Mesendoderm (in vitro differentiated cells): ENCODE measurements around the gene WNT5A.

Experiments
- DNase-seq: peaks from one replicate; pipeline ENCODE4 v3.0.0; 2013
- H2AK5ac ChIP-seq: 2 replicates; pipeline ENCODE4 v1.6.1; 2013; ENCODE audit warnings: low read length, inconsistent platforms
- H2BK120ac ChIP-seq: 2 replicates; pipeline ENCODE4 v1.6.1; 2013; ENCODE audit warnings: low read depth, mild to moderate bottlenecking, low read length, moderate library complexity, mixed read lengths
- H2BK15ac ChIP-seq: replicated peaks from 2 replicates; pipeline ENCODE4 v1.6.1; 2013; ENCODE audit warnings: low read depth, mild to moderate bottlenecking, moderate library complexity
- H2BK5ac ChIP-seq: 2 replicates; pipeline ENCODE4 v1.6.1; 2013; ENCODE audit warnings: low read length, inconsistent platforms
- H3K18ac ChIP-seq: 2 replicates; pipeline ENCODE4 v1.6.1; 2013; ENCODE audit warnings: mild to moderate bottlenecking, low read length, mixed read lengths
- H3K23ac ChIP-seq: one replicate; pipeline ENCODE4 v1.6.1; 2013; ENCODE audit warnings: low read length
- H3K27ac ChIP-seq: 2 replicates; pipeline ENCODE4 v1.5.1; 2013; ENCODE audit warnings: low read depth, mild to moderate bottlenecking, inconsistent platforms, low read length, moderate library complexity
- H3K27me3 ChIP-seq: 2 replicates; pipeline ENCODE4 v1.6.1; 2013; ENCODE audit warnings: low read length, control low read depth, mild to moderate bottlenecking, inconsistent platforms; ENCODE audit not compliant: insufficient read depth, poor library complexity
- H3K36me3 ChIP-seq: 2 replicates; pipeline ENCODE4 v1.6.1; 2013; ENCODE audit warnings: low read length, inconsistent platforms; ENCODE audit not compliant: control insufficient read depth, insufficient read depth
- H3K4ac ChIP-seq: one replicate; pipeline ENCODE4 v1.6.1; 2013; ENCODE audit warnings: low read depth, mild to moderate bottlenecking, low read length, moderate library complexity
- H3K4me1 ChIP-seq: 2 replicates; pipeline ENCODE4 v1.6.1; 2013; ENCODE audit warnings: low read depth, low read length, inconsistent platforms; ENCODE audit not compliant: control insufficient read depth
- H3K4me2 ChIP-seq: 2 replicates; pipeline ENCODE4 v1.6.1; 2013; ENCODE audit warnings: low read length
- H3K4me3 ChIP-seq: 2 replicates; pipeline ENCODE4 v1.5.1; 2013; ENCODE audit warnings: mild to moderate bottlenecking, low read length
- H3K56ac ChIP-seq: one replicate; pipeline ENCODE4 v1.6.1; 2013; ENCODE audit warnings: low read length
- H3K79me1 ChIP-seq: 2 replicates; pipeline ENCODE4 v1.6.1; 2013; ENCODE audit warnings: low read length, inconsistent platforms
- H3K79me2 ChIP-seq: 2 replicates; pipeline ENCODE4 v1.6.1; 2013; ENCODE audit warnings: mild to moderate bottlenecking, low read length; ENCODE audit not compliant: control insufficient read depth, insufficient read depth
- H3K9ac ChIP-seq: 2 replicates; pipeline ENCODE4 v1.6.1; 2013; ENCODE audit warnings: low read length, inconsistent platforms
- H4K5ac ChIP-seq: one replicate; pipeline ENCODE4 v1.6.1; 2013; ENCODE audit warnings: low read length
- H4K8ac ChIP-seq: one replicate; pipeline ENCODE4 v1.6.1; 2013; ENCODE audit warnings: low read depth, mild to moderate bottlenecking, control low read depth, low read length, moderate library complexity
- WGBS: extraction: QIAGEN DNeasy Blood & Tissue Kit; methylation state at CpG from one replicate; pipeline ENCODE4 v1.1.7; 2013; ENCODE audit warnings: low lambda C conversion rate, missing lambda C conversion rate; ENCODE audit not compliant: insufficient coverage; ENCODE audit errors: extremely low coverage; 5-methylcytosine and 5-hydroxymethylcytosine counted together

Gene WNT5A

DNA sequence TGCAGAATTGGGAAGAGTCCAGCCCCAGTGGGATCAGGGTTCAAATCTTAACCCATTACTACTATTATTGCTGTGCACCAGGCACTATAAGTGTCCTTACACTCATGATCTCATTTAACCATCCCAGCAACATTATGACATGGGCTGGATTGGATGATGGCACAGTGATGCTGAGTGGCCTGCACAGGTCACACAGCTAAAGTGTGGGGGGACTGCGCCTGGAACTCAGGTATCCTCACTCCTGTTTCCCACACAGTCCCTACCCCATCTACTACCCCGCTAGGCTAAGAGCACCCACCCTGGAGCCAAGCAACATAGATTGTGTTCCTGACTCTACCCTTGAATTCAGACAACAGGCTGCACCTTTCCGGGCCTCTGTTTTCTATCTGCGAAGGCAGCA, 16.0 kb downstream of the WNT5A start:
- no peak overlapping the region for H3K4me3 ChIP-seq
- H3K9ac ChIP-seq, result no peak overlapping the region
- no peak overlapping the region for H3K23ac ChIP-seq
- H4K5ac ChIP-seq, result no peak overlapping the region
- H2AK5ac ChIP-seq, result no peak overlapping the region
- WGBS, result no CpG with 5 or more reads among the region's 4 CpGs
- H2BK5ac ChIP-seq, result no peak overlapping the region
- peaks cover 7% of the 10 kb centered on the region for H3K27me3 ChIP-seq
- no peak overlapping the region for H3K4me2 ChIP-seq
- peaks cover 4% of the 10 kb centered on the region for H3K36me3 ChIP-seq
- no peaks in the 10 kb centered on the region for H3K4me1 ChIP-seq
- no peak overlapping the region for H4K8ac ChIP-seq
- no peak overlapping the region for H2BK120ac ChIP-seq
- H3K56ac ChIP-seq, result no peak overlapping the region
- no peak for DNase-seq
- H2BK15ac ChIP-seq, result no peak overlapping the region
- no peak overlapping the region for H3K4ac ChIP-seq
- H3K79me1 ChIP-seq, result no peaks in the 10 kb centered on the region
- H3K79me2 ChIP-seq, result no peaks in the 10 kb centered on the region
- H3K27ac ChIP-seq, result no peak overlapping the region
- H3K18ac ChIP-seq, result no peak overlapping the region

- peaks cover 4% of the 10 kb centered on the region for H3K36me3 ChIP-seq
- no peak overlapping the region for H2BK15ac ChIP-seq
- no peak overlapping the region for H3K4ac ChIP-seq
- H3K4me1 ChIP-seq, result no peaks in the 10 kb centered on the region
- no peak overlapping the region for H2AK5ac ChIP-seq
- H3K27ac ChIP-seq, result no peak overlapping the region
- no CpG with 5 or more reads among the region's 32 CpGs for WGBS
- no peak overlapping the region for H2BK120ac ChIP-seq
- no peaks in the 10 kb centered on the region for H3K79me2 ChIP-seq
- no peak overlapping the region for H3K23ac ChIP-seq
- H4K5ac ChIP-seq, result no peak overlapping the region
- H3K79me1 ChIP-seq, result no peaks in the 10 kb centered on the region
- no peak overlapping the region for H3K9ac ChIP-seq
- H3K4me3 ChIP-seq, result no peak overlapping the region
- H3K27me3 ChIP-seq, result peaks cover 7% of the 10 kb centered on the region
- H2BK5ac ChIP-seq, result no peak overlapping the region
- no peak overlapping the region for H4K8ac ChIP-seq
- no peak overlapping the region for H3K4me2 ChIP-seq
- H3K56ac ChIP-seq, result no peak overlapping the region
- DNase-seq, result no peak
- H3K18ac ChIP-seq, result no peak overlapping the region
Observed at GRCh38 chr3:55469957-55470526, 17.1 kb downstream of the WNT5A start.

DNA sequence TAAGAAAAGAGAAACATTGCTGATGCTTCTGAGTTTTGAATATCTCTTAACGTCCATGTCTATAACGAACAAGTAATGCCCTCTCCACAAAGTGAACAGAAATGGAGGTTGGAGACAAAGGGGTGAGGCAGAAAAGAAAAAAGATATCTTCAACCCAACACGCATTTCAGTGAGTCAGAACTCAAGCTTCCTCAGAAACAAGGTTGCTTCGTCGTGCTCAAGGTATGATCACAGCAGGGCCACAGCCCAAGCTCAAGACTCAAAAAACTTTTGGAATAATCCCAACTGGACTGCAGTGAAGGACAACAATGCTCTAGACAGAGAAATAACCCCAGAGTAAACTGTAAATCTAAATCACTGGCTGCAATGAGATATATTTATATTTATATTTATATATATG, 18.9 kb downstream of the WNT5A start:
- Histone ChIP-seq H2AK5ac (no peak overlapping the region), H3K4me2 (no peak overlapping the region), H3K36me3 (peaks cover 4% of the 10 kb centered on the region), H3K27me3 (peaks cover under 1% of the 10 kb centered on the region), H3K4me1 (no peaks in the 10 kb centered on the region), H3K23ac (no peak overlapping the region), H3K4ac (no peak overlapping the region), H3K4me3 (no peak overlapping the region), H3K79me2 (no peaks in the 10 kb centered on the region), H4K5ac (no peak overlapping the region), H2BK15ac (no peak overlapping the region), H3K79me1 (no peaks in the 10 kb centered on the region), H3K9ac (no peak overlapping the region), H2BK120ac (no peak overlapping the region), H3K27ac (no peak overlapping the region), H2BK5ac (no peak overlapping the region), H3K18ac (no peak overlapping the region), H4K8ac (no peak overlapping the region), H3K56ac (no peak overlapping the region)
- no CpG with 5 or more reads among the region's 5 CpGs for WGBS
- DNase-seq, result no peak

- H3K4me1 ChIP-seq, result no peaks in the 10 kb centered on the region
- DNase-seq, result no peak
- H3K18ac ChIP-seq, result no peak overlapping the region
- no peak overlapping the region for H2AK5ac ChIP-seq
- H4K5ac ChIP-seq, result no peak overlapping the region
- H2BK120ac ChIP-seq, result no peak overlapping the region
- no peak overlapping the region for H3K9ac ChIP-seq
- no peaks in the 10 kb centered on the region for H3K79me1 ChIP-seq
- no peak overlapping the region for H3K23ac ChIP-seq
- no peaks in the 10 kb centered on the region for H3K79me2 ChIP-seq
- no peak overlapping the region for H3K4me3 ChIP-seq
- no CpG with 5 or more reads among the region's 2 CpGs for WGBS
- no peak overlapping the region for H4K8ac ChIP-seq
- no peak overlapping the region for H2BK15ac ChIP-seq
- H3K4me2 ChIP-seq, result no peak overlapping the region
- H2BK5ac ChIP-seq, result no peak overlapping the region
- H3K56ac ChIP-seq, result no peak overlapping the region
- peaks cover 4% of the 10 kb centered on the region for H3K36me3 ChIP-seq
- no peak overlapping the region for H3K27ac ChIP-seq
- no peaks in the 10 kb centered on the region for H3K27me3 ChIP-seq
- H3K4ac ChIP-seq, result no peak overlapping the region
Observed at GRCh38 chr3:55467099-55467498, 20.0 kb downstream of the WNT5A start.

- no peak overlapping the region for H4K5ac ChIP-seq
- H3K79me1 ChIP-seq, result no peaks in the 10 kb centered on the region
- H3K4me3 ChIP-seq, result no peak overlapping the region
- no peaks in the 10 kb centered on the region for H3K79me2 ChIP-seq
- H3K56ac ChIP-seq, result no peak overlapping the region
- no peak overlapping the region for H3K4ac ChIP-seq
- H2BK5ac ChIP-seq, result no peak overlapping the region
- peaks cover 4% of the 10 kb centered on the region for H3K36me3 ChIP-seq
- H3K18ac ChIP-seq, result no peak overlapping the region
- no peak overlapping the region for H2BK120ac ChIP-seq
- H3K27ac ChIP-seq, result no peak overlapping the region
- no peak overlapping the region for H3K23ac ChIP-seq
- no peak overlapping the region for H3K4me2 ChIP-seq
- H4K8ac ChIP-seq, result no peak overlapping the region
- no peaks in the 10 kb centered on the region for H3K27me3 ChIP-seq
- H3K9ac ChIP-seq, result no peak overlapping the region
- no peak for DNase-seq
- WGBS, result no CpG with 5 or more reads among the region's 3 CpGs
- H3K4me1 ChIP-seq, result no peaks in the 10 kb centered on the region
- no peak overlapping the region for H2AK5ac ChIP-seq
- no peak overlapping the region for H2BK15ac ChIP-seq
Observed at GRCh38 chr3:55466526-55466925, 20.6 kb downstream of the WNT5A start.

DNA sequence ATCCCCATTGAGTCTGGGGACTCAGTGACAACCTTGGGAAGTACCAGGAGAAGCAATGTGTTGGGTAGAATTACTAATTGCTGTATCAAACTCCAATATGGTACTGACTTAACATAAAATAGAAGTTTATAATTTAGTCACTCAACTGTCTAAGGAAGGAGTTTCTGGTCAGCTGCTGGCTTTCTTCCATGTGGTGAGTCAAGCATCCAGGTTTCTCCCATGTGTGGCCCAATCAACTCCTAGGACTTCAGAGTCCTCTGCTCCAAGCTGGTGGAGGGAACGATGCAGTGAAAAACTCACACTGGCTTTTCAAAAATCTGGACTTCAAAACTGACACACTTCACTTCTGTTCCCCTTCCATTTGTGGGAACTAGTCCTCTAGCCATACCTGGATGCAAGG, 25.2 kb downstream of the WNT5A start:
- Histone ChIP-seq H3K9ac (no peak overlapping the region), H3K27me3 (no peaks in the 10 kb centered on the region), H3K56ac (no peak overlapping the region), H3K4me1 (no peaks in the 10 kb centered on the region), H3K36me3 (no peaks in the 10 kb centered on the region), H3K27ac (no peak overlapping the region), H2BK120ac (no peak overlapping the region), H2AK5ac (no peak overlapping the region), H3K4ac (no peak overlapping the region), H3K4me2 (no peak overlapping the region), H3K18ac (no peak overlapping the region), H3K23ac (no peak overlapping the region), H2BK15ac (no peak overlapping the region), H3K4me3 (no peak overlapping the region), H4K8ac (no peak overlapping the region), H3K79me1 (no peaks in the 10 kb centered on the region), H3K79me2 (no peaks in the 10 kb centered on the region), H2BK5ac (no peak overlapping the region), H4K5ac (no peak overlapping the region)
- WGBS, result no CpG with 5 or more reads among the region's 1 CpG
- no peak for DNase-seq
